GM12872 (cell line): ENCODE results near the gene ZBTB16.

Source experiments
- CTCF ChIP-seq: IDR thresholded peaks from 3 replicates; pipeline ENCODE4 v1.5.1; 2011; ENCODE audit warnings: low read depth, mild to moderate bottlenecking, low read length, moderate library complexity; ENCODE audit not compliant: insufficient read depth

ZBTB16 gene

GRCh38 chr11:114166897-114167323 is 107.4 kb downstream of the ZBTB16 start:
- no peak for TF ChIP-seq CTCF

DNA sequence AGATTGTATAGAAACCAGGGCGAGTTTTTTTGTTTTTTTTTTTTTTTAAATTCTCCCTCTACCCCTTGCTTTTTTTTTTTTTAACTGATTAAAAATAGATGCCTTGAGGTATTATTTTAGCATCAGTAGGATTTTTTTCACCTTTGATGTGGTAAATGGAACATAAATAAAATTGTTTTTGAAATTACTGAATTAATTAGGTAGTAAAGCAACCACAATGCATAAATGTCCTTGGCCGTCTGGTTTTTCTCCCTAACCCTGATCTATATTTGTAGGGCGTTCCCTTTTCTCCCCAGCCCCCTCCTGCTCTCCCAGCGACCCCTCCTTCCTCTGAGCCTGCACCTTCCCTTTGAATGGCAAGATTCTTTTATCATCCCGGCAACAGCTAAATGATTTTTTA is 107.8 kb downstream of the ZBTB16 start:
- no peak for TF ChIP-seq CTCF

DNA sequence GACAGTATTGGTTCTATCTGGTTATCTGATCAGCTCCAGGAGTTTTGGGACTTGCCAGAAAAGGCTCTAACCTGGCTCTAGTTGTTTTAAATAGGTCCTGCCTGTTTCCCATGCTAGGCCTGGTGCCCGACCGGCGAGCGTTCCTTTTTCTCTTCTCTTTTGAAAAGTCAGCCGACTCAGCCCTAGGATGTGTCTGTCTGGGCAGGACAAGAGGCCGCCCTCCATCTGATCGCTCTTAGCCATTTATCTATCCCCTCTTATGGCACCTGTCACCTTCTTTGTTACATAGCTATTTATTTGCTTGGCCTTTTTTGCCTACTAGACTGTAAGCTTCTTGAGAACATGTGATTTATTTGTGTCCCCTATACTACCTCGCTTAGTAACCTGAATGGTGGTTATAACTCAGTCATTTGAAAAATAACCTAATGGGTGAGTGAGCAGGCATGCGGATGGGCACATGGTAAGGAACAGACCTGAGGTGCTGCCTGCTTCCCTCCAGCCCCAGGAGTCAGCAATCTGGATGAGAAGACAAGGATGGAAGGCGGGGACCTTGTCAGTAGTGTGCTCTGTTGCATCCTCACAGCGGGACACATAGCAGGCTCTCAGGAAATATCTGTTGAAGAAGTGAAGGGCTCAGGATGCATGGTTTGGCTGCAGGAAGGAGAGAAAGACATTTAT is 108.4 kb downstream of the ZBTB16 start:
- TF ChIP-seq CTCF = no peak

DNA sequence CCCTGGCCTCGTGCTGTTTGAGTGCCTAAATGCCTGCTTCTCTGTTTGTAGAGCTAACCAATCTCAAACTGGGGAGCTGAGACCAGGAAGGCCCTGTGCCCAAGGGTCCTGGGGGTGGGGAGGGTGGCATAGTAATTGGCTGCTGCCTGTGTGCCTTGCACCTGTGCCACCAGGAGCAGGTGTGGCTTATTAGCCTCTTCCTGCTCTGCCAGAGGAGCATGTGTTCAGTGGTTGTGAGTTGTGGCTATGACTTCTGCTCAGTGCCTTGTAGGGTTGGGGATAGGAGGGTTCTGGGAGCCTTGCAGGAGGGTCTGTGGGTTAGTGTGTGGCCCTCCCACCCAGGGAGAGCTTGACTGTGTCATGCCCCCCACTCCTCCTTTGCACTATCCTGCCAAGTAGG is 109.2 kb downstream of the ZBTB16 start:
- no peak for TF ChIP-seq CTCF

- TF ChIP-seq CTCF = no peak
These were observed 109.8 kb downstream of the ZBTB16 start for GRCh38 chr11:114169321-114169749.

- TF ChIP-seq CTCF = no peak
These were observed 110.3 kb downstream of the ZBTB16 start for GRCh38 chr11:114169821-114170220.

DNA sequence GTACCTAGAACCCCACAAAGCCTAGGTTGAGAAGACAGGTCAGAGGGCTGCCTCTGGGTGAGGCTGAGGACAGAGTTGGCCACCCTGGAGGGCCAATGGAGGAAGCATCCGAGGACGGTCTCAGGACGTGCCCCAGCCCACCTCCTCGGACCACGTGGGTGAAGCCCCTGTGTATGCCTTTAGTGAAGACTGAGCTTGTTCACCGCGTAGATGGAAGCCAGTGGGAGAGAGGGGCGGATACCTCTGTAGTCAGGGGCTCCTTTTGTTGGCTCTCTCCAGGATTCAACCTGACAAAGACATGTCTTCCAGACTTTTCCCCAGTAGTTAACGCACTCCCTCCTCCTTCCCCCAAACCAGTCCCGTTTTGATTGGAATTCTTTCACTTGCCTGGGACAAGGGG is 110.7 kb downstream of the ZBTB16 start:
- TF ChIP-seq CTCF = no peak
